ENCODE data around the gene SLC25A20. TPM values are rescaled to one million over a fixed set of nuclear protein-coding genes. Genes with fewer than 3 reads are reported as not detected.
A peak's percentile ranks its signal among the peaks of the same experiment; 100 is the strongest.

The SLC25A20 gene
- polyA plus RNA-seq, 3 donors, result 43.6 to 60.8 (median 56.1) TPM

DNA sequence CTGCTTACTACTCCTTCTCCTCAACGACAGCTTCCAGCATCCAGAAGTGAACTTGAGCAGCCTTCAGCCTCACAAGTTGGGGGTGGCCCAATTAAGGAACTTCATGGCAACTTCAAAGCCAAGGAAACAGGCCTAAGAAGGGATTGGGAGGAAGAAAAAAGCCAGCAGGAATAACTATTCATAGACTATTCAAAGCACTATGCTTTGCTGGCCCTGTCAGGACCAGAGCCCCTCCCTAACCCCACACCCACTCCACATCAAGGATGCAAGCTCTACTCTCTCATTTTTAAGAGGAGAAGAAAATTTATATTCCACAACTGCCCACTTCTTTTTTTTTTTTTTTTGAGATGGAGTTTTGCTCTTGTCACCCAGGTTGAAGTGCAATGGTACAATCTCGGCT is 41.0 kb downstream of the SLC25A20 start:
- Histone ChIP-seq H3K79me2 (ENCODE audit: insufficient read depth, low read length) (no peaks in the 10 kb centered on the region), H3K4me2 (replicated peaks; ENCODE audit: extremely low read depth, low read length, poor library complexity, severe bottlenecking) (no peak overlapping the region), H3K36me3 (replicated peaks in 1 of 2; ENCODE audit: control insufficient read depth in 1 of 2, insufficient read depth in 2 of 2, low read length in 2 of 2) (peaks cover 45 to 61% of the 10 kb centered on the region in 2 donors), H3K9me3 (replicated peaks in 1 of 2; ENCODE audit: control insufficient read depth in 1 of 2, insufficient read depth in 1 of 2, low read length in 2 of 2) (no peaks in the 10 kb centered on the region), H3K27ac (ENCODE audit: low read depth in 1 of 2, low read length in 2 of 2) (no peak overlapping the region), H4K20me1 (ENCODE audit: insufficient read depth, low read length) (no peaks in the 10 kb centered on the region), H3K9ac (ENCODE audit: insufficient read depth, low read length, poor library complexity, severe bottlenecking) (no peak overlapping the region), H3K4me3 (replicated peaks in 1 of 3; ENCODE audit: low read depth in 2 of 3, low read length in 3 of 3) (no peak overlapping the region), H3K4me1 (ENCODE audit: control insufficient read depth in 1 of 2, insufficient read depth in 2 of 2, low read length in 2 of 2) (peaks cover 7 to 9% of the 10 kb centered on the region in 2 donors), H2AFZ (ENCODE audit: insufficient read depth, low read depth, low read length, poor library complexity, severe bottlenecking) (no peak overlapping the region), H3K27me3 (ENCODE audit: control insufficient read depth in 2 of 2, insufficient read depth in 2 of 2, low read length in 2 of 2) (no peaks in the 10 kb centered on the region)
- TF ChIP-seq, protein P1, sequence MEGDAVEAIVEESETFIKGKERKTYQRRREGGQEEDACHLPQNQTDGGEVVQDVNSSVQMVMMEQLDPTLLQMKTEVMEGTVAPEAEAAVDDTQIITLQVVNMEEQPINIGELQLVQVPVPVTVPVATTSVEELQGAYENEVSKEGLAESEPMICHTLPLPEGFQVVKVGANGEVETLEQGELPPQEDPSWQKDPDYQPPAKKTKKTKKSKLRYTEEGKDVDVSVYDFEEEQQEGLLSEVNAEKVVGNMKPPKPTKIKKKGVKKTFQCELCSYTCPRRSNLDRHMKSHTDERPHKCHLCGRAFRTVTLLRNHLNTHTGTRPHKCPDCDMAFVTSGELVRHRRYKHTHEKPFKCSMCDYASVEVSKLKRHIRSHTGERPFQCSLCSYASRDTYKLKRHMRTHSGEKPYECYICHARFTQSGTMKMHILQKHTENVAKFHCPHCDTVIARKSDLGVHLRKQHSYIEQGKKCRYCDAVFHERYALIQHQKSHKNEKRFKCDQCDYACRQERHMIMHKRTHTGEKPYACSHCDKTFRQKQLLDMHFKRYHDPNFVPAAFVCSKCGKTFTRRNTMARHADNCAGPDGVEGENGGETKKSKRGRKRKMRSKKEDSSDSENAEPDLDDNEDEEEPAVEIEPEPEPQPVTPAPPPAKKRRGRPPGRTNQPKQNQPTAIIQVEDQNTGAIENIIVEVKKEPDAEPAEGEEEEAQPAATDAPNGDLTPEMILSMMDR (IDR thresholded peaks at IDR 0.05), result no peak
- H3K4me3 Mint-ChIP-seq, result no peak overlapping the region
- WGBS (ENCODE audit: insufficient coverage), result no CpG with 5 or more reads among the region's 2 CpGs
- H3K36me3 Mint-ChIP-seq, result peaks cover 46 to 78% of the 10 kb centered on the region in 2 donors
- H3K27ac Mint-ChIP-seq, result peak overlapping the region in 1 of 7 donors; percentile 20
- peaks cover 0 to under 1% (median 0%) of the 10 kb centered on the region in 3 donors for H3K27me3 Mint-ChIP-seq (ENCODE audit: low read depth in 3 of 3)
- intact Hi-C loops (cut with micrococcal nuclease), result no loop called here
- H3K4me1 Mint-ChIP-seq, result peaks cover 16% of the 10 kb centered on the region
- no peak for DNase-seq
- H3K9me3 Mint-ChIP-seq, result no peaks in the 10 kb centered on the region

DNA sequence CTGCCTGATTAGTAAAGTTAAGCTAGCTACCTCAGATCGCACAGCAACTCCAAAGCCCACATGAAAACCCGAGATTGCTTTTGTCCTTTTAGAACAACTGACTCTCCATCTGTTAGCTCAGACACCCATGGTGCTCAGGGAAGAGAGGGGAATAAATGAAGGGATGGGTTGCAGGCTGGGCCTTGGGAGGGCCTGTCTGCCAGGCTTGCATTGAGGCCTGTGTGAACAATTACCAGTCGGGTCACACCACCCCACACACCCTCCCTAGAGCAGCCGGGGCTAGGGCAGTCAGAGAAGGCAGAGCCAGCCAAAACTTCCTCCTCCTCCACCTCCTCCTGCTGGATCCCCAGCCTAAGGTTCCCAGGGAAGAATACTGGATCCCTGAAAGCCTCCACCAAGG is 42.2 kb downstream of the SLC25A20 start:
- Mint-ChIP-seq H3K4me1 (peaks cover 16% of the 10 kb centered on the region), H3K27ac (peak overlapping the region in 1 of 7 donors; percentile 21), H3K36me3 (peaks cover 39 to 68% of the 10 kb centered on the region in 2 donors), H3K9me3 (no peaks in the 10 kb centered on the region), H3K27me3 (ENCODE audit: low read depth in 3 of 3) (peaks cover 0 to 2% (median 0%) of the 10 kb centered on the region in 3 donors), H3K4me3 (no peak overlapping the region)
- no peak overlapping the region for H3K4me3 ChIP-seq (replicated peaks in 1 of 3; ENCODE audit: low read depth in 2 of 3, low read length in 3 of 3)
- no peaks in the 10 kb centered on the region for H4K20me1 ChIP-seq (ENCODE audit: insufficient read depth, low read length)
- H3K4me2 ChIP-seq (replicated peaks; ENCODE audit: extremely low read depth, low read length, poor library complexity, severe bottlenecking), result no peak overlapping the region
- H3K4me1 ChIP-seq (ENCODE audit: control insufficient read depth in 1 of 2, insufficient read depth in 2 of 2, low read length in 2 of 2), result peaks cover 7 to 9% of the 10 kb centered on the region in 2 donors
- peaks cover 37 to 54% of the 10 kb centered on the region in 2 donors for H3K36me3 ChIP-seq (replicated peaks in 1 of 2; ENCODE audit: control insufficient read depth in 1 of 2, insufficient read depth in 2 of 2, low read length in 2 of 2)
- no peaks in the 10 kb centered on the region for H3K9me3 ChIP-seq (replicated peaks in 1 of 2; ENCODE audit: control insufficient read depth in 1 of 2, insufficient read depth in 1 of 2, low read length in 2 of 2)
- no peak overlapping the region for H2AFZ ChIP-seq (ENCODE audit: insufficient read depth, low read depth, low read length, poor library complexity, severe bottlenecking)
- no peaks in the 10 kb centered on the region for H3K79me2 ChIP-seq (ENCODE audit: insufficient read depth, low read length)
- intact Hi-C loops (cut with micrococcal nuclease), result no loop called here
- DNase-seq, result no peak
- 30% methylated on average over 2 of the region's 4 CpGs for WGBS (ENCODE audit: insufficient coverage)
- TF ChIP-seq, protein P1 (IDR thresholded peaks at IDR 0.05), result no peak
- H3K27me3 ChIP-seq (ENCODE audit: control insufficient read depth in 2 of 2, insufficient read depth in 2 of 2, low read length in 2 of 2), result no peaks in the 10 kb centered on the region
- H3K9ac ChIP-seq (ENCODE audit: insufficient read depth, low read length, poor library complexity, severe bottlenecking), result no peak overlapping the region
- no peak overlapping the region for H3K27ac ChIP-seq (ENCODE audit: low read depth in 1 of 2, low read length in 2 of 2)

All from CD14-positive monocyte (primary cell).